OCI-LY1 (cell line): Measurements from ENCODE around the gene CDH22.

Experiments used
- EZH2 ChIP-seq: fragments of 200-600 bp; sonication (generic), shearing (Covaris generic); IDR thresholded peaks from 2 replicates; pipeline ENCODE4 v1.8.0; 2017; ENCODE audit warnings: borderline replicate concordance, mixed run types, mild to moderate bottlenecking, antibody characterized with exemption, low read length, moderate library complexity, mixed read lengths
- TF ChIP-seq, protein P1 (sequence below): fragments of 200-600 bp; sonication (generic), shearing (Covaris generic); IDR thresholded peaks from 2 replicates; pipeline ENCODE4 v1.5.1; 2017; ENCODE audit warnings: mild to moderate bottlenecking, antibody characterized with exemption, low read length, moderate library complexity, mixed read lengths

- TF ChIP-seq EZH2: no peak
- TF ChIP-seq, protein P1, sequence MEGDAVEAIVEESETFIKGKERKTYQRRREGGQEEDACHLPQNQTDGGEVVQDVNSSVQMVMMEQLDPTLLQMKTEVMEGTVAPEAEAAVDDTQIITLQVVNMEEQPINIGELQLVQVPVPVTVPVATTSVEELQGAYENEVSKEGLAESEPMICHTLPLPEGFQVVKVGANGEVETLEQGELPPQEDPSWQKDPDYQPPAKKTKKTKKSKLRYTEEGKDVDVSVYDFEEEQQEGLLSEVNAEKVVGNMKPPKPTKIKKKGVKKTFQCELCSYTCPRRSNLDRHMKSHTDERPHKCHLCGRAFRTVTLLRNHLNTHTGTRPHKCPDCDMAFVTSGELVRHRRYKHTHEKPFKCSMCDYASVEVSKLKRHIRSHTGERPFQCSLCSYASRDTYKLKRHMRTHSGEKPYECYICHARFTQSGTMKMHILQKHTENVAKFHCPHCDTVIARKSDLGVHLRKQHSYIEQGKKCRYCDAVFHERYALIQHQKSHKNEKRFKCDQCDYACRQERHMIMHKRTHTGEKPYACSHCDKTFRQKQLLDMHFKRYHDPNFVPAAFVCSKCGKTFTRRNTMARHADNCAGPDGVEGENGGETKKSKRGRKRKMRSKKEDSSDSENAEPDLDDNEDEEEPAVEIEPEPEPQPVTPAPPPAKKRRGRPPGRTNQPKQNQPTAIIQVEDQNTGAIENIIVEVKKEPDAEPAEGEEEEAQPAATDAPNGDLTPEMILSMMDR: no peak
Observed at GRCh38 chr20:46257887-46258286, 50.4 kb downstream of the CDH22 start.
